ENCODE results near the gene CHMP5. TPM values are rescaled to one million over a fixed set of nuclear protein-coding genes. Genes with fewer than 3 reads are reported as not detected.

CHMP5 gene
- total RNA-seq, 1 donor from 2014 or later: 84.9 TPM

GRCh38 chr9:33300546-33300945 lies 35.7 kb downstream of the CHMP5 start:
- DNase-seq (ENCODE audit: low read depth): no peak
- no peaks in the 10 kb centered on the region for H3K27me3 ChIP-seq (ENCODE audit: control insufficient read depth, insufficient read depth, low read length)
- TF ChIP-seq, protein P1, sequence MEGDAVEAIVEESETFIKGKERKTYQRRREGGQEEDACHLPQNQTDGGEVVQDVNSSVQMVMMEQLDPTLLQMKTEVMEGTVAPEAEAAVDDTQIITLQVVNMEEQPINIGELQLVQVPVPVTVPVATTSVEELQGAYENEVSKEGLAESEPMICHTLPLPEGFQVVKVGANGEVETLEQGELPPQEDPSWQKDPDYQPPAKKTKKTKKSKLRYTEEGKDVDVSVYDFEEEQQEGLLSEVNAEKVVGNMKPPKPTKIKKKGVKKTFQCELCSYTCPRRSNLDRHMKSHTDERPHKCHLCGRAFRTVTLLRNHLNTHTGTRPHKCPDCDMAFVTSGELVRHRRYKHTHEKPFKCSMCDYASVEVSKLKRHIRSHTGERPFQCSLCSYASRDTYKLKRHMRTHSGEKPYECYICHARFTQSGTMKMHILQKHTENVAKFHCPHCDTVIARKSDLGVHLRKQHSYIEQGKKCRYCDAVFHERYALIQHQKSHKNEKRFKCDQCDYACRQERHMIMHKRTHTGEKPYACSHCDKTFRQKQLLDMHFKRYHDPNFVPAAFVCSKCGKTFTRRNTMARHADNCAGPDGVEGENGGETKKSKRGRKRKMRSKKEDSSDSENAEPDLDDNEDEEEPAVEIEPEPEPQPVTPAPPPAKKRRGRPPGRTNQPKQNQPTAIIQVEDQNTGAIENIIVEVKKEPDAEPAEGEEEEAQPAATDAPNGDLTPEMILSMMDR (IDR thresholded peaks at IDR 0.05; ENCODE audit: insufficient read depth, low read length, poor library complexity, severe bottlenecking): no peak
- H3K4me3 ChIP-seq (ENCODE audit: low read depth, low read length): no peak overlapping the region
- peaks cover 4% of the 10 kb centered on the region for H3K36me3 ChIP-seq (ENCODE audit: control insufficient read depth, insufficient read depth, low read length)

DNA sequence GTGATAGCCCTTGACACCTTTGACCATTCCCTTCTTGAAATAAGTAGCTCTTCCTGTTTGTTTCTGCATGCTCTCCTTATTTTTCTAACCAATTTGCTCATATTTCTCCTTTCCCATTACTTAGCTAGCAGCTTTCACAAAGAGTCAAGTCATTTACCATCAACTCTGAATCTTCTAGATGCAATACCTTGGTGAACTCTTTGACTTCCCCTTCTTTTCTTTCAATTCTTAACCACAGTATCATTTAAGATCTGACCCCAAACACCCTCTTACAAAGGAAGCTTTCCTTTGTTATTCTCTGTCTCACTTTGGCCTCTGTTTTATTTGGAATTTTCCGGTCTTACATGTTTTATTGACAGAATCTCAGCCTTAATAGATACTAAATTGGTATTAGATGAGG lies 39.5 kb downstream of the CHMP5 start:
- DNase-seq (ENCODE audit: low read depth): no peak
- Histone ChIP-seq H3K27me3 (ENCODE audit: control insufficient read depth, insufficient read depth, low read length) (no peaks in the 10 kb centered on the region), H3K4me3 (ENCODE audit: low read depth, low read length) (no peak overlapping the region), H3K36me3 (ENCODE audit: control insufficient read depth, insufficient read depth, low read length) (peaks cover 5% of the 10 kb centered on the region)
- TF ChIP-seq, protein P1 (IDR thresholded peaks at IDR 0.05; ENCODE audit: insufficient read depth, low read length, poor library complexity, severe bottlenecking): no peak

DNA sequence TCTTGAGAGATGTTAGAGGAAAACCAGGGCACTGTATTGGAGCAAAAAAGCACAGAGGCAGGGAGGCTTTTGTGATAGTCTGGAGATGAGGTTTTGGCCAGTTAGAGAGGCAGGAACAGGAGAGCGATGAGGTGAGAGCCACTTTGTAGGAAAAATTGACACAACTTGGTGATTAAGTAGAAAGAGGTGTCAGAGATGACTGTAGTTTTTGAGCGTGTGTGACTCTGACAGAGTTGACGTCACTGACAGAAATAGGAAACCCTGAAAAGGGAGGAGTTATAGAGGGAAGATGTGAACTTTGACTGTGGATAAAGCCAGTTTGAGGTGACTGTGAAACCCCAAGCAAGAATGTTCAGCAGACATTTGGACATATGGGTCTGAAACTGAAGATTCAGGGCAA lies 41.2 kb downstream of the CHMP5 start:
- no peak for DNase-seq (ENCODE audit: low read depth)
- TF ChIP-seq, protein P1 (IDR thresholded peaks at IDR 0.05; ENCODE audit: insufficient read depth, low read length, poor library complexity, severe bottlenecking): no peak

GRCh38 chr9:33307067-33307466 lies 42.2 kb downstream of the CHMP5 start:
- TF ChIP-seq, protein P1 (IDR thresholded peaks at IDR 0.05; ENCODE audit: insufficient read depth, low read length, poor library complexity, severe bottlenecking): no peak
- no peaks in the 10 kb centered on the region for H3K27me3 ChIP-seq (ENCODE audit: control insufficient read depth, insufficient read depth, low read length)
- H3K4me3 ChIP-seq (ENCODE audit: low read depth, low read length): no peak overlapping the region
- no peak for DNase-seq (ENCODE audit: low read depth)
- peaks cover 3% of the 10 kb centered on the region for H3K36me3 ChIP-seq (ENCODE audit: control insufficient read depth, insufficient read depth, low read length)

More for the DNA sequence above, 41.2 kb downstream of the CHMP5 start:
- Histone ChIP-seq H3K4me3 (ENCODE audit: low read depth, low read length) (no peak overlapping the region), H3K36me3 (ENCODE audit: control insufficient read depth, insufficient read depth, low read length) (peaks cover 3% of the 10 kb centered on the region), H3K27me3 (ENCODE audit: control insufficient read depth, insufficient read depth, low read length) (no peaks in the 10 kb centered on the region)

- Histone ChIP-seq H3K27me3 (ENCODE audit: control insufficient read depth, insufficient read depth, low read length) (no peaks in the 10 kb centered on the region), H3K36me3 (ENCODE audit: control insufficient read depth, insufficient read depth, low read length) (peaks cover 2% of the 10 kb centered on the region), H3K4me3 (ENCODE audit: low read depth, low read length) (no peak overlapping the region)
- DNase-seq (ENCODE audit: low read depth): no peak
- TF ChIP-seq, protein P1 (IDR thresholded peaks at IDR 0.05; ENCODE audit: insufficient read depth, low read length, poor library complexity, severe bottlenecking): no peak
Measured at GRCh38 chr9:33309903-33310302, 45.1 kb downstream of the CHMP5 start.

DNA sequence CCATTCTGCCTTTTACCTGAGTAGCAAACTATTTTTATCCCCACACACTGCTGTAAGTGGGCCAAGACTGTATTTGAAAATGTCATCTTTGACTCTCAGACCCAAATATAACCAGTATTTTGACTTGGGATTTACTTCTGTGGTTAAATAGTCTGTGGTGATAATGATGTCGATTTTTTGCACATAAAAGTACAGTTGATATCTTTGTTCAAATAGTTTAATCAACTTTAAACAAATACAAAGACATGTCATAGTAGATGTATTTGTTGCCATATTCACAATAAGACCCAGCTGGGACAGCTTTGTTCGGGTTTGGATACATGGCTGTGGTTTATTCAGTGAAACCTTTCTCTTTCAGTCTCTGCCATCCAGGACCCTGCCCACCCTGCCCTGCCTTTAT lies 45.9 kb downstream of the CHMP5 start:
- Histone ChIP-seq H3K4me3 (ENCODE audit: low read depth, low read length) (no peak overlapping the region), H3K27me3 (ENCODE audit: control insufficient read depth, insufficient read depth, low read length) (no peaks in the 10 kb centered on the region), H3K36me3 (ENCODE audit: control insufficient read depth, insufficient read depth, low read length) (peaks cover 2% of the 10 kb centered on the region)
- TF ChIP-seq, protein P1 (IDR thresholded peaks at IDR 0.05; ENCODE audit: insufficient read depth, low read length, poor library complexity, severe bottlenecking): no peak
- no peak for DNase-seq (ENCODE audit: low read depth)

Measured in kidney epithelial cell (primary cell).